DND-41 (cell line): ENCODE measurements around the gene SLC35D1.

ENCODE experiments used
- ATAC-seq: fragments of 200-7000 bp; cut with Tn5 transposase; 3 replicates; pipeline ENCODE4 v1.9.1; 2021; ENCODE audit warnings: low read depth; ENCODE audit not compliant: insufficient read depth
- DNase-seq: peaks from one replicate; pipeline ENCODE4 v3.0.0-alpha.2; 2020
- H2AFZ ChIP-seq: 2 replicates; pipeline ENCODE4 v1.6.0; 2012; ENCODE audit warnings: low read depth, low read length
- H3K27ac ChIP-seq: 2 replicates; pipeline ENCODE4 v1.5.1; 2012; ENCODE audit warnings: low read length, inconsistent platforms
- H3K27me3 ChIP-seq: fragments of 200-600 bp; sonication (generic); 2 replicates; pipeline ENCODE4 v1.6.0; 2012; ENCODE audit warnings: low read length, mild to moderate bottlenecking, inconsistent platforms; ENCODE audit not compliant: insufficient read depth, poor library complexity
- H3K36me3 ChIP-seq: 2 replicates; pipeline ENCODE4 v1.5.1; 2012; ENCODE audit warnings: low read length, inconsistent platforms; ENCODE audit not compliant: insufficient read depth
- H3K4me1 ChIP-seq: 2 replicates; pipeline ENCODE4 v1.5.1; 2012; ENCODE audit warnings: mild to moderate bottlenecking, low read length; ENCODE audit not compliant: insufficient read depth
- H3K4me2 ChIP-seq: 2 replicates; pipeline ENCODE4 v1.6.0; 2012; ENCODE audit warnings: mild to moderate bottlenecking, moderate library complexity, low read length, inconsistent platforms; ENCODE audit not compliant: insufficient read depth
- H3K4me3 ChIP-seq, 2 experiments: fragments of 200-600 bp in 1 of 2; shearing (Covaris generic) in 1 of 2; 2 replicates each; pipeline ENCODE4 v1.5.1; 2012 to 2016; ENCODE audit warnings: inconsistent platforms in 2 of 2, low read length in 2 of 2, mild to moderate bottlenecking in 2 of 2, low read depth in 1 of 2, moderate library complexity in 1 of 2
- H3K79me2 ChIP-seq: 2 replicates; pipeline ENCODE4 v1.6.0; 2012; ENCODE audit warnings: low read length, inconsistent platforms; ENCODE audit not compliant: insufficient read depth
- H3K9ac ChIP-seq: 2 replicates; pipeline ENCODE4 v1.6.0; 2012; ENCODE audit warnings: low read depth, mild to moderate bottlenecking, inconsistent platforms, low read length, moderate library complexity
- H3K9me3 ChIP-seq: 2 replicates; pipeline ENCODE4 v1.5.1; 2012; ENCODE audit warnings: low read length, moderate library complexity, mild to moderate bottlenecking, inconsistent platforms; ENCODE audit not compliant: insufficient read depth, severe bottlenecking
- H4K20me1 ChIP-seq: 2 replicates; pipeline ENCODE4 v1.6.0; 2012; ENCODE audit warnings: low read length; ENCODE audit not compliant: insufficient read depth
- CTCF ChIP-seq: IDR thresholded peaks from 2 replicates; pipeline ENCODE4 v1.5.1; 2012; ENCODE audit warnings: borderline replicate concordance, low read length, moderate library complexity, mild to moderate bottlenecking; ENCODE audit not compliant: poor library complexity, severe bottlenecking; ENCODE audit errors: extremely low read depth
- EZH2 ChIP-seq: IDR thresholded peaks from 3 replicates; pipeline ENCODE4 v1.6.1; 2012; ENCODE audit warnings: borderline replicate concordance, low read depth, mild to moderate bottlenecking, moderate library complexity, low read length, inconsistent platforms; ENCODE audit not compliant: severe bottlenecking

SLC35D1 gene

DNA sequence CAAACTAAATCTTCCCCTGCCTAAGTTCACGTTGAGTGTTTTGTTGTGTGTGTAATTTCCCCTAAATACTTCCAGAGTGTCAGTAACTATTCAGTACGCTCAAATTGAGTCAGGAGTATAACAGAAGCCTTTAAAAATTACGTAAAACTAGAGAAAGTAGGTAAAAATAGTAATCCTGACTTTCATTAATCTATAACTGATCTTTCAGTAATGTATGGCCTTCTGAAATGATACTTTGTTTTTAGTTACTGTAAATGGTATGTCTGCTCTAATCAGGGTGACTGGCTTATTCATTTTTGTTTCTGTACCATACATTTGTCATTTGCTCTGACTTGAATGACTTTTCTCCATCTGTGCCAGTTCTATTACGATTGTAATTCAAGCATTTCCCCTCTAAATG lies 99.7 kb downstream of the SLC35D1 start:
- peaks cover 90% of the 10 kb centered on the region for H3K36me3 ChIP-seq
- H3K27ac ChIP-seq: no peak overlapping the region
- no peaks in the 10 kb centered on the region for H3K27me3 ChIP-seq
- no peak overlapping the region for H2AFZ ChIP-seq
- no peak overlapping the region for H3K4me3 ChIP-seq
- no peaks in the 10 kb centered on the region for H3K9me3 ChIP-seq
- ATAC-seq (no peak), DNase-seq (no peak)
- peaks cover 9% of the 10 kb centered on the region for H4K20me1 ChIP-seq
- H3K9ac ChIP-seq: no peak overlapping the region
- no peak for TF ChIP-seq CTCF
- no peak overlapping the region for H3K4me2 ChIP-seq
- no peaks in the 10 kb centered on the region for H3K4me1 ChIP-seq
- peaks cover 54% of the 10 kb centered on the region for H3K79me2 ChIP-seq

DNA sequence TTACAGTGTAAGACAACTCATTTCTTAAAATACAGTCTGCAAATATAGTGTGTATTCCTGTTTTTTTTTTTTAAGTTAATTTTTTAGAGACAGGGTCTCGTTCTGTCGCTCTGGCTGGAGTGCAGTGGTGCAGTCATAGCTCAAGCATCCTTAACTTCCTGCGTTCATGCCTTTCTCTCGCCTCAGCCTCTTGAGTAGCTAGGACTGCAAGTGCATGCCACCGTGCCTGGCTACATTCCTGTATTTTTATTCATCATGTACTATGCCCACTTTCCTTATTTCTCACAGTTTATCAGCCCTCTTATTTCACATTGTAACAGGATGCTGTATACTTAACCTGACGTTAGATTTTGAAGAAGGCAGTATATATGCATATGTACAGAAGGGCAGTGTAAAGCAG lies 102.4 kb downstream of the SLC35D1 start:
- Histone ChIP-seq H3K27ac (no peak overlapping the region), H2AFZ (no peak overlapping the region), H3K27me3 (no peaks in the 10 kb centered on the region), H3K79me2 (peaks cover 77% of the 10 kb centered on the region), H3K4me3 (no peak overlapping the region), H3K4me1 (no peaks in the 10 kb centered on the region), H3K9ac (no peak overlapping the region), H4K20me1 (peaks cover 9% of the 10 kb centered on the region), H3K4me2 (no peak overlapping the region), H3K9me3 (no peaks in the 10 kb centered on the region), H3K36me3 (peaks cover 92% of the 10 kb centered on the region)
- ATAC-seq (no peak), DNase-seq (no peak)
- no peak for TF ChIP-seq CTCF
- no peak for TF ChIP-seq EZH2
